Activated T-cell treated with anti-CD3 and anti-CD28 coated beads, Interleukin-2, amount 50 U/mL, for 72 hours (primary cell): ENCODE measurements around the gene NLRC4. TPM values are rescaled to one million over a fixed set of nuclear protein-coding genes. Genes with fewer than 3 reads are reported as not detected.
"Not testable (repeated sequence)": the region's sequence is repeated elsewhere in the genome, so short reads cannot be mapped to it uniquely, and the experiment has no call there.

ENCODE experiments used
- ATAC-seq, 2 donors: fragments of 150-1000 bp; cut with Tn5 transposase; replicated peaks in 1 of 2; 2 replicates each; pipeline ENCODE4 v1.10.0; 2021; ENCODE audit warnings: moderate library complexity in 2 of 2, mild to moderate bottlenecking in 1 of 2
- DNase-seq, 2 donors: peaks; one replicate each; pipeline ENCODE4 v3.0.0; 2021 to 2022; ENCODE audit warnings: mixed read lengths in 1 of 2
- H3K27ac Mint-ChIP-seq: one replicate; pipeline ENCODE4 v1.8.0; 2022; ENCODE audit warnings: mild to moderate bottlenecking, moderate library complexity, mixed read lengths
- H3K27me3 Mint-ChIP-seq: one replicate; pipeline ENCODE4 v1.8.0; 2022; ENCODE audit warnings: low read depth, mixed read lengths
- H3K36me3 Mint-ChIP-seq, 2 donors: one replicate each; pipeline ENCODE4 v1.8.0; 2022; ENCODE audit warnings: mixed read lengths in 2 of 2, mild to moderate bottlenecking in 1 of 2; ENCODE audit not compliant: insufficient read depth in 2 of 2
- H3K4me1 Mint-ChIP-seq: one replicate; pipeline ENCODE4 v1.8.0; 2022; ENCODE audit warnings: low read depth, mixed read lengths
- H3K4me3 Mint-ChIP-seq, 2 donors: one replicate each; pipeline ENCODE4 v1.8.0; 2022; ENCODE audit warnings: mild to moderate bottlenecking in 2 of 2, mixed read lengths in 2 of 2, moderate library complexity in 2 of 2
- H3K9me3 Mint-ChIP-seq, 2 donors: one replicate each; pipeline ENCODE4 v1.8.0; 2022; ENCODE audit warnings: mixed read lengths in 2 of 2
- total RNA-seq, 2 donors: library from RNA; stranded (reverse); gene quantifications; one replicate each; pipeline ENCODE4 v1.2.3, GENCODE V29; 2022

The NLRC4 gene
- total RNA-seq, 2 donors from 2014 or later = 0.55 to 0.58 TPM

GRCh38 chr2:32275790-32276189 lies 11.1 kb upstream of the NLRC4 start:
- not testable (repeated sequence) for H3K27ac Mint-ChIP-seq, H3K9me3 Mint-ChIP-seq, H3K36me3 Mint-ChIP-seq, ATAC-seq, H3K27me3 Mint-ChIP-seq, H3K4me3 Mint-ChIP-seq, DNase-seq
- peaks cover 17% of the 10 kb centered on the region for H3K4me1 Mint-ChIP-seq

- H3K27ac Mint-ChIP-seq = no peak overlapping the region
- ATAC-seq = no peak
These were observed 9.6 kb upstream of the NLRC4 start for GRCh38 chr2:32274289-32274688.

GRCh38 chr2:32272279-32272678 lies 7.6 kb upstream of the NLRC4 start:
- H3K4me1 Mint-ChIP-seq = peaks cover under 1% of the 10 kb centered on the region
- H3K36me3 Mint-ChIP-seq = no peaks in the 10 kb centered on the region
- DNase-seq = no peak
- no peaks in the 10 kb centered on the region for H3K9me3 Mint-ChIP-seq
- H3K27ac Mint-ChIP-seq = no peak overlapping the region
- no peak overlapping the region for H3K4me3 Mint-ChIP-seq
- ATAC-seq = no peak
- H3K27me3 Mint-ChIP-seq = no peaks in the 10 kb centered on the region

More at GRCh38 chr2:32274289-32274688, 9.6 kb upstream of the NLRC4 start:
- H3K4me1 Mint-ChIP-seq = peaks cover 12% of the 10 kb centered on the region
- DNase-seq = no peak
- H3K36me3 Mint-ChIP-seq = peaks cover 0 to 3% of the 10 kb centered on the region in 2 donors
- no peaks in the 10 kb centered on the region for H3K27me3 Mint-ChIP-seq
- H3K4me3 Mint-ChIP-seq = no peak overlapping the region
- H3K9me3 Mint-ChIP-seq = no peaks in the 10 kb centered on the region

GRCh38 chr2:32271063-32271462 lies 6.4 kb upstream of the NLRC4 start:
- H3K36me3 Mint-ChIP-seq = no peaks in the 10 kb centered on the region
- DNase-seq = no peak
- peak in 1 of 2 donors; percentile 38 for ATAC-seq
- no peak overlapping the region for H3K4me3 Mint-ChIP-seq
- H3K9me3 Mint-ChIP-seq = no peaks in the 10 kb centered on the region
- no peak overlapping the region for H3K27ac Mint-ChIP-seq
- no peaks in the 10 kb centered on the region for H3K4me1 Mint-ChIP-seq
- no peaks in the 10 kb centered on the region for H3K27me3 Mint-ChIP-seq

- Mint-ChIP-seq H3K27ac (no peak overlapping the region), H3K9me3 (no peaks in the 10 kb centered on the region), H3K36me3 (no peaks in the 10 kb centered on the region), H3K27me3 (no peaks in the 10 kb centered on the region), H3K4me3 (no peak overlapping the region), H3K4me1 (peaks cover 9% of the 10 kb centered on the region)
- ATAC-seq (no peak), DNase-seq (no peak)
These were observed 2.6 kb downstream of the NLRC4 start for GRCh38 chr2:32262105-32262504.

DNA sequence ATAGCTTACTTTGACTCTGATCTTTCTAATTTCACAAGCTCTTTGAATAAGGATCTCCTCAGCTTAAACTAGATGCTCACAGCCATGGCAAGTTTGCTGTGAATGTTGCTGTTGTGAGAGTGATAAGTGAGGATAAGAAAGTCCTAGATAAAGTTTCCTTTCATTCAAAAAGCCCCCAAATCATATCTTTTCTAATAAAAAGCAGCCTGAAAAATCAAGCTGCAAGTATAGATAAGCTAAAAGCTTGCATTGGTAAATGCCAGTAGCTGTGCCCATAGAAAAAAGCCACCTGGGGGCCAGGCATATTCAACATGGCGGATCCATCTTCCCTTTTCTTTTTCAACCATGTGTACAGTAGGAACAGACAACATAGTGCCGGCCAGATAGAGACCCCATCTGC lies 4.3 kb downstream of the NLRC4 start:
- Mint-ChIP-seq H3K4me1 (peaks cover 9% of the 10 kb centered on the region), H3K36me3 (no peaks in the 10 kb centered on the region), H3K4me3 (no peak overlapping the region), H3K9me3 (no peaks in the 10 kb centered on the region), H3K27ac (no peak overlapping the region), H3K27me3 (no peaks in the 10 kb centered on the region)
- DNase-seq = no peak
- no peak for ATAC-seq

DNA sequence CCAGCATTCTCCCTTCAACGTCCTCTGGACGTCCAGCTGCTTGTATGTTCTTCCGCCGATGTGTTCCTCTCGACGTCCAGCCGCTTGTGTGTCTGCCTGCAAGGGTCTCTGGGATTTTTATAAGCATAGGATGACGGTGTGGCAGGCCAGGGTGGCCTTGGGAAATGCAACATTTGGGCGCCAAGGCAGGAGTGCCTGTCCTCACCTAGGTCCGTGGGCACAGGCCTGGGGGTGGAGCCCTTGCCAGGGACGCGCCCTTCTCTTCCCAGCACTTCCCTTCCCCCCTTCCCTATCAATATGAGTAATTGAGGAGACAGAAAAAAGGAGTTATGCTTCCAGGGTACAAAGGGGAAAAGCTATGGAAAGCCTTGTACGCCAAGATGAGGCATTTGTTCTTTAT lies 6.4 kb downstream of the NLRC4 start:
- no peak for ATAC-seq
- Mint-ChIP-seq H3K27ac (no peak overlapping the region), H3K4me3 (no peak overlapping the region), H3K36me3 (no peaks in the 10 kb centered on the region), H3K9me3 (no peaks in the 10 kb centered on the region), H3K4me1 (no peaks in the 10 kb centered on the region), H3K27me3 (no peaks in the 10 kb centered on the region)
- DNase-seq = no peak

DNA sequence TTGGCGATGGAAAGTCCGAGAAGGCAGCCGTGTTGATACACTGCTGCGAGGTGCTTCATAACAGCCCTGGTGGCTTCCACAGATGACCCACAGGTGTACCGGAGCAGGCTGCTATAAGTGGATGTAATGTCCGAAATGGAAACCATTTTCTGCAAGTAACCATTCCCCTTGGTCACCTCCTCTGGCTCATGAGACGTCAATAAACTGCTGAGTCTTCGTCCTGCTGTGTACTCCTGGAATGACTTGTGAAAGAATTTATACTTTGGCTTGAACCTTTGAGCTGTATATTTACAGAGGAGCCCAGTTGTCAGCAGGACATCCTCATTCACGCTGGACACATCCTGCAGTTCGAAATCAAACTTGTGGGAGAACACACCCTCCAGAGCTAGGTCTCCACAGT lies 14.4 kb downstream of the NLRC4 start:
- Mint-ChIP-seq H3K4me1 (no peaks in the 10 kb centered on the region), H3K27ac (no peak overlapping the region), H3K36me3 (no peaks in the 10 kb centered on the region), H3K27me3 (no peaks in the 10 kb centered on the region), H3K9me3 (no peaks in the 10 kb centered on the region), H3K4me3 (no peak overlapping the region)
- ATAC-seq (no peak), DNase-seq (no peak)

- no peak for DNase-seq
- H3K27me3 Mint-ChIP-seq = no peaks in the 10 kb centered on the region
- H3K4me1 Mint-ChIP-seq = no peaks in the 10 kb centered on the region
- H3K36me3 Mint-ChIP-seq = no peaks in the 10 kb centered on the region
- no peak for ATAC-seq
- H3K9me3 Mint-ChIP-seq = no peaks in the 10 kb centered on the region
- no peak overlapping the region for H3K4me3 Mint-ChIP-seq
- H3K27ac Mint-ChIP-seq = no peak overlapping the region
These were observed 14.9 kb downstream of the NLRC4 start for GRCh38 chr2:32249731-32250236.

DNA sequence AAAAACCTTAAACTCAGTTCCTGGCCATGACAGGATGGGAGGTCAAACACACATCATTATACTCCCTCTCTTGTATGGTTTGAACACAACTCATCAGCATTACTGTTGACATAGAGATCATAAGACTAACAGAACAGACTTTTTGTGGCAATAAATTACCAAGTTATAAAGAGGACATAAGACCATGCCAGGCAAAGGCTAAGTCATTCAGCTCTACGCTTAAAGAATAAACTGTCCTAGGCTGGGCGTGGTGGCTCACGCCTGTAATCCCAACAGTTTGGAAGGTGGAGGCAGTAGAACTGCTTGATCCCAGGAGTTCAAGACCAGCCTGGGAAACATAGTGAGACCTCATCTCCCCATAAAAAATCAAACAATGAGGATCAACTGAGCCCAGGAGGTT lies 16.4 kb downstream of the NLRC4 start:
- H3K4me3 Mint-ChIP-seq = no peak overlapping the region
- DNase-seq = no peak
- no peaks in the 10 kb centered on the region for H3K27me3 Mint-ChIP-seq
- no peak for ATAC-seq
- H3K27ac Mint-ChIP-seq = no peak overlapping the region
- no peaks in the 10 kb centered on the region for H3K36me3 Mint-ChIP-seq
- no peaks in the 10 kb centered on the region for H3K4me1 Mint-ChIP-seq
- no peaks in the 10 kb centered on the region for H3K9me3 Mint-ChIP-seq

DNA sequence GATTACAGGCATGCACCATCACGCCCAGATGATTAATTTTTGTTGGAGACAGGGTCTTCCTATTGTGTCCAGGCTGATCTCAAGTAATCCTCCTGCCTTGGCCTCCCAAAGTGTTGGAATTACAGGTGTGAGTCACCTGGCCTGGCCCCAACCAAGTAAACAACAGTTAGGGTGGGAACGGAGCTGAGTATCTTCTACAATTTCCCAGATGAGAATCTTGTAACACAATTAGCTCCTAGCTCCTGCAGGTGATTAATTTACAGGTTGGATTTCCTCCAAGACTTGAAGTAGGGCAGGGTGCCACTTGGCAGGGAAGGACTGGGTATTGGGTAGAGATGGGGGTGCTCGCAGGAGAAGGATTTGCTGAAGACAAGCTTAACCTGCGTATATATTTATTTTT lies 17.8 kb downstream of the NLRC4 start:
- Mint-ChIP-seq H3K4me1 (no peaks in the 10 kb centered on the region), H3K27ac (no peak overlapping the region), H3K36me3 (no peaks in the 10 kb centered on the region), H3K9me3 (no peaks in the 10 kb centered on the region), H3K4me3 (no peak overlapping the region), H3K27me3 (no peaks in the 10 kb centered on the region)
- DNase-seq (no peak), ATAC-seq (no peak)

GRCh38 chr2:32242331-32242730 lies 22.4 kb downstream of the NLRC4 start:
- DNase-seq (no peak), ATAC-seq (no peak)

DNA sequence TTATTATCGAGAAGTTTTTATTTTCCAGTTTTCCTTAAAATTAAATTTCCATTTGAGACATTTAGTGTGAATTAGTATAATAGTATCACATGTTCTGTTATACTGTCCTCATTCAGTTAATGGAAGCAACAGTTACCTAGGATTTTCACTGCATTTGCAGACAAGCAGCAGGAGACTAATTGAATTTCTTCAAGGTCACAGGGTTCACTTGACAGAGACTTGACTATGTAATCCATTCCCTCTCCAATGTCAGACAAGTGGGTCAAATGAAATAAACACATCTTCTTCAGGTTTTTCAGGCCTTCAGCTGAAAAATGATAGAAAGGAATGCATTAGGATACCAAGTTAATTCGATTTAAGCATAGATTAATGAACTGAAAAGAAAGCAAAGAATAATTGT lies 26.7 kb downstream of the NLRC4 start:
- Mint-ChIP-seq H3K4me3 (no peak overlapping the region), H3K36me3 (peaks cover 1 to 3% of the 10 kb centered on the region in 2 donors), H3K27ac (no peak overlapping the region), H3K27me3 (no peaks in the 10 kb centered on the region), H3K9me3 (no peaks in the 10 kb centered on the region), H3K4me1 (no peaks in the 10 kb centered on the region)
- no peak for ATAC-seq
- no peak for DNase-seq

More at GRCh38 chr2:32242331-32242730, 22.4 kb downstream of the NLRC4 start:
- no peaks in the 10 kb centered on the region for H3K4me1 Mint-ChIP-seq
- H3K27me3 Mint-ChIP-seq = no peaks in the 10 kb centered on the region
- no peaks in the 10 kb centered on the region for H3K36me3 Mint-ChIP-seq
- no peak overlapping the region for H3K27ac Mint-ChIP-seq
- no peak overlapping the region for H3K4me3 Mint-ChIP-seq
- H3K9me3 Mint-ChIP-seq = no peaks in the 10 kb centered on the region

DNA sequence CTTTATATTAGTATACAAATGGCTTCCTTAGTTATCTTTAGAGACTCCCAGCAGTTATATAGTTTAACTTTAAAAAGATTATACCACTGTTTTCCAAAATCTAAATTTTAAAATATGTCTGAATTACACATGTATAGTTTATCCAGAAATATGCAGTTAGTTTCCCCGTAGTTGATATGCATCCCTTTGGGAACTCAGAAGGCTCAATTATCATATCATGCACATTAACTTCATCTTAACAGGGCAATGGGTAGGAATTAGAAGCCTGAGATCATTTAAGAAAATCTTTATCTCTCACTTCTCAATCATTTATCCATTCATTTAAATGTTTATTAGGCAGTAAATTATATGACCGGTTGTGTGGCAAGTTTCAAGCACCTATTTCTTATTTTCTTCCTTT lies 27.2 kb downstream of the NLRC4 start:
- H3K4me3 Mint-ChIP-seq = no peak overlapping the region
- ATAC-seq = no peak
- H3K4me1 Mint-ChIP-seq = no peaks in the 10 kb centered on the region
- H3K27me3 Mint-ChIP-seq = no peaks in the 10 kb centered on the region
- H3K27ac Mint-ChIP-seq = no peak overlapping the region
- peaks cover 0 to under 1% of the 10 kb centered on the region in 2 donors for H3K9me3 Mint-ChIP-seq
- H3K36me3 Mint-ChIP-seq = peaks cover 1 to 3% of the 10 kb centered on the region in 2 donors
- no peak for DNase-seq
